ENCODE measurements around the gene MRNIP.

GRCh38 chr5:179837076-179838011 is 21.3 kb downstream of the MRNIP start:
- TF ChIP-seq CTCF (conservative IDR thresholded peaks at IDR 0.05; ENCODE audit: low read depth, low read length): no peak
- no peak for TF ChIP-seq EZH2 (IDR thresholded peaks at IDR 0.05; ENCODE audit: low read length, unreplicated experiment)
